Stimulated activated CD4-positive, alpha-beta T cell treated with anti-CD3 and anti-CD28 coated beads, Interleukin-4, amount 100 ng/mL, for 1 hour (primary cell): ENCODE measurements around the gene MIGA1.
A peak's percentile ranks its signal among the peaks of the same experiment; 100 is the strongest.
"Not testable (repeated sequence)": the region's sequence is repeated elsewhere in the genome, so short reads cannot be mapped to it uniquely, and the experiment has no call there.

Source experiments
- DNase-seq: peaks from one replicate; pipeline ENCODE4 v3.0.0-alpha.2; 2020

The MIGA1 gene

DNA sequence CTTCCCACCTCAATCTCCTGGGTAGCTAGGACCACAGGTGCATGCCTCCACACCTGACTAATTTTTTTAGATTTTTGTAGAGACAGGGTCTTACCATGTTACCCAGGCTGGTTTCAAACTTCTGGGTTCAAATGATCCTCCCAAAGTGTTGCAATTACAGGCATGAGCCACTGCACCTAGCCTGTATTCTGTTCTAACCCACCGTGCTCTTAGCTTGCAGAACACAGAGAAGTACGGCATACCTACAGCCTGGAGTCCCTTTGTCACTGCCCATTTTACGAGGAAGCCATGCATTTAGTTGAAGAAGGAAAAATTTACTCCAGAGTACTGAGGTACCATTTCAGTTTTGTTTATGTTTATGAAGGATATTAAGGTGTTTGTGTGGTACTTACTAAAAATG lies 79.3 kb downstream of the MIGA1 start:
- DNase-seq = no peak

DNA sequence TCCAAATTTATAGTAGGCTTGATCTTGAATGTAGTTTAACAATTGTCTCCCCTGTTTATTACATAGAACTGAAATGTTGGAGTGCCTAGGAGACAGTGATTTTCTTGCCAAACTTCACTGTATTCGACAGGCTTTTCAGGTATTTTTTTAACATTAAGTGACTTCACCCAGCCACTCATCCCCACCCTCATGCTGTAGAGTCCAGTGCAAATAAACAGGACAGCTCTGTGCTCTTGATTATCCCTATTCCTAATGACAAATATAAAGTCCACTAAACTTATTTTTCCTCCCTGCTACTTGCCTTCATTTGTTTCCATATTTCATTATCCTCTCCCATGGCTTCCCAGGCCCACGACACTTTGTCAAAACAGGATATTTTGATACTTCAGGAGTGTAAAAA lies 79.8 kb downstream of the MIGA1 start:
- no peak for DNase-seq

DNA sequence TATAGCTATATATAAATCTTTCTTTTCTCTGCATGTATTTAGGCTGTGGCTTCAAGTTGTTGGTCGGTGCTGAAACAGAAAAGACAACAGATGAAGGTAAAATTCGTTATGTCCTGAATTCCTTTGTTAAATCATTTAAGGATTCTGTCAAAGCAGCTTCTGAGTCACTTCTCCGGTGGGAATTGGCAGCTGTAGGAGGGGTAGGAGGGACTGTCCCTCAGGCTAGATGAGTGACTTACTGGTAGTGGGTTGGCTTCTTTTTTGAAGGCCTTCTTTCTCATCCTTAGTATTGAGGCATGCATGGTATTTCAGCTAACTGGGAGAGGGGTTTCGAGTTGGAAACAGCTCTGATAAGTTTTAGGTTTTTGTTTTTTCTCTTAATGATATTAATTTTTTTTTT lies 86.8 kb downstream of the MIGA1 start:
- DNase-seq = no peak

DNA sequence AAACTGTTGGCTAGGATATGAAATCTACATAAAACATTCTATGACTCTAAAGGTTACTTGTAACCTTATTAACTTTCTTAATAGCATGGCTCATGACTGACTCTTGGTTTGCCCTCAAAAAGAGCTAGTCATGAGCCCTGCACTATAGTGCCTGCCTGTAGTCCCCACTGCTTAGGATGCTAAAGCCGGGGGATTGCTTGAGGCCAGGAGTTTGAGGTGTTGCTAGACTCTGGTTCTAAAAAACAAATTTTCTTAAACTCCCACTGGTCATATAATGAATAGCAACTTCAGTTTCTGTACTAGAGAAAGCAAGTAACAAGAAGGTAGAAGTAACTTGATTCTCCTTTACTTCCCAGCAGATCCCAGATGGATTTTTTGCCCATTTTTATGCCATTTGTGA lies 93.2 kb downstream of the MIGA1 start:
- DNase-seq = no peak

DNA sequence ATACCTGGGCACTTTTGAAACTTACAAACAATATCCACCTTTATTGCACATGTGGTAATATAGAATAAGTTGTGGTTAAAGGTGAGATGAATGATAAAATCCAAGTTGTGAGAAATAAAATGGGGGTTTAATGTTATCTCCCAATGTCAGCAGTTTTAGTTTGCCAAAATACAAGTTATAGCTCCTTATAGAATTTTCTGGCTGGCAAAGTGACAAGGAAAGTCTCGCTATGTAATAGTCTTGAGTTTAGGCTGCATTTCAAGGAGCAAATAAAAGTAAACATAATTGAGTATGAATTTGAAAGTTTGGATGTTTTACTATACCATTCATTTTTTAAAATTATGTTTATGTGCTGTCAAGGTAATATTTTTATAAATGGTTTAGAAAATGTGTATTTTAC lies 94.0 kb downstream of the MIGA1 start:
- no peak for DNase-seq

DNA sequence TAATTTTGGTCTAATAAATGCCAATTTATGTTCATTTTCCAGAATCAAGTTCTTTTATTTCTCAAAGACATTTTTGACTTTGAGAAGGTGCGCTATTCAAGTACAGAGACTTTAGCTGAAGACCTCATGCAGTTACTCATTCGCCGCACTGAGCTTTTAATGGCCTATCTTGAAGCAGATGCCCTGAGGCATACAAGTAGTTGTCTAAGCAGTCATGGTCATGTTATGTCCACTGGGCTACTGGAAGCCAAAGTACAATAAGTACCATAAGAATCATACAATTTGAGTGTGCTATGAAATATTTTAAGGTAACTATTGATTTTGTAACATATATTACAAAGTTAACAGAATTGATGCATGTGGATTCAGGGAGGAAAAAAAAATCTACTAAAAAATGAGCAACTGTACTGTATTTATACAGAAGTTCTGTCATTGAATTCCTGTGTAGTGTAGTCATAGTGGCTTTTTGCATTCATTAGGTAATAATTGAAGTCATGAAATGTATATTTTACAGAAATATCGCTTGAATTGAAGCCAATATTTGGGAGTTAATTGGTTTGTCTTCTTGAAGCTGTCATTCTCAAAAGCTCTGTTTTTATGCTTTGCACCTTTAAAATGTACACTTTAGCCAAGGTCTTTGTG lies 95.5 kb downstream of the MIGA1 start:
- no peak for DNase-seq

DNA sequence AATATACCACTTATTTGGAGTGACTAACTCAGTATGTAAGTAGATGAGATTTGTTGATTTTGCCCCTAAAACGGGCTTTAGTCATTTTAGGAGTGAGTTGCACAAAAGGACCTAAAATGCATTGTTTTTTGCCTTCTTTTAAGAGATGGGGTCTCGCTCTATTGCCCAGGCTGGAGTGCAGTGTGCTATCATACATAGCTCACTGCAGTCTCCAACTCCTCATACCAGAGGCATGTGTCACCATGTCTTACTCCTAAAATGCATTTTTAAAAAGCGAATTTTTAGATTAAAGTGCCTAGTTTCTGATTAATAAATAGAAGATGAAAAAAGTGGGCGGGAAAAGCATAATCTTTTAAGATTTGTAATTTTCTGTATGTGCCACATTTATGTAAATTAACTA lies 97.4 kb downstream of the MIGA1 start:
- no peak for DNase-seq

DNA sequence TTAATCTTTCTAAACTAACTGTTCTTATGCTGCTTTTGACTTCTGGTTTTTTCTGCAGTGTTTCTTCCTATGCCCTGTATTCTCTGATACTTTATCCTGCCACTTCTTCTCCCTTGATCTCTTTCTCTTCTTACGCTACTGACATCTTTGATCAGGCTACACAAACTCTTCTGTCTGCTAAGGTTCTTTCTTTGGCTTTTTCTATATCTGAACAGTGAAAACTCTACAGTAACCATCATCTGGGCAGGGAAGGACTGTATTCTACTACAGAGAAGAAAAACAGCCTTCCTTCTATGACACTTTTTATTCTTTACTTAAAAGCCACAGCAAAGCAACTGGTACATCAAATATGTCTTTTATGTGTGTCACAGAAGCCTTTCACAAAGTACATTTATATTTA lies 101.6 kb downstream of the MIGA1 start:
- DNase-seq = no peak

DNA sequence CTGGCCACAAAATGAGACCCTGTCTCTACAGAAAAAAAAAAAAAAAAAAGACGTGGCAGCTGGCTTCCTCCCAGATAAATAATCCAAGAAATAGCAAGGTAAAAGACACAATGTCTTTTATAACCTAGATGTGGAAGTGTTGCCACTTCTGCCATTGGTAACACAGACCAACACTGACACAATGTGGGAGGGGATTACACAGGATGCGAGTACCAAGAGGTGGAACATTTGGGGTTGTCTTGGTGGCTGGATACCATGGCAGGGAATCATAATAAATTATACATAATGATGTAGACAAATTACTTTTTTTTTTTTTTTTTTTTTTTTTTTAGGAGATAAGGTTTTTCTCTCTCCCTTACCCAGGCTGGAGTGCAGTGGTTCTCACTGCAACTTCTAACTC lies 103.0 kb downstream of the MIGA1 start:
- no peak for DNase-seq

DNA sequence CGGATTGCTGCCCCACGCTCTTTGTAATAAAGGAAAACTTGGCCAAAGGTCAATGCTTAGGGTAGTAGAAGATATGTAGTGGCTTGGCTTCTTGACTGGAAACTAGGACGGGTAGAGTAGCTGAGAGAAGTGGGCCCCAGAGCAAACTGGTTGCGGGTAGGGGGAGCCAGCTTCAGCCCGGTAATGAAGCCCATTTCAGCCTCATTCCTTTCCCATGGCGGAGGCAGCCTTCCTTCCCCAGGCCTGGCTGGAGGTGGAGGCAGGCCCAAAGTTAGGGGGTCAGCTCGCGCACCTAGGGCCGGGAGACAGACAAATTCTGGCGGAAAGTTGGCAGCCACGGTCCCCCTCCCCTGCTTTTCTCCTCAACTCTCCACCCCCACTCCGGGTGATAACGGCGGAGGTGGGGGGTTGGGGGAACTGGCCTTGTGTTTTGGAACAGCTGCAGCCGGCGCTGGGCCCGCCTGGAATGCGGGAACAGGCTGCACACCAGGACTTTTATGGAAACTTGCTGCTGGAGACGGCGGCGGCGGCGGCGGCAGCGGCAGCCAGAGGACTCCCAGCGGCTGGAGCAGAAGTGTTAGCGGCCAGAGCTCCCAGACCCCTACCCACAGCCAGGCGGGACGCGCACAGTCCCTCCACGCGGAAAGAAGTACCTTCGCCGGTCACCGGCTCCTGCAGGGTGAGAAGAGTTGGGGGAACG lies 108.8 kb downstream of the MIGA1 start, which contains the start of gene NEXN:
Gene NEXN, plus strand, starts transcription at position 544 of the 700 bp plus-strand sequence. CDS start 27,483 bp downstream, outside the sequence.
- peak; percentile 1 for DNase-seq

DNA sequence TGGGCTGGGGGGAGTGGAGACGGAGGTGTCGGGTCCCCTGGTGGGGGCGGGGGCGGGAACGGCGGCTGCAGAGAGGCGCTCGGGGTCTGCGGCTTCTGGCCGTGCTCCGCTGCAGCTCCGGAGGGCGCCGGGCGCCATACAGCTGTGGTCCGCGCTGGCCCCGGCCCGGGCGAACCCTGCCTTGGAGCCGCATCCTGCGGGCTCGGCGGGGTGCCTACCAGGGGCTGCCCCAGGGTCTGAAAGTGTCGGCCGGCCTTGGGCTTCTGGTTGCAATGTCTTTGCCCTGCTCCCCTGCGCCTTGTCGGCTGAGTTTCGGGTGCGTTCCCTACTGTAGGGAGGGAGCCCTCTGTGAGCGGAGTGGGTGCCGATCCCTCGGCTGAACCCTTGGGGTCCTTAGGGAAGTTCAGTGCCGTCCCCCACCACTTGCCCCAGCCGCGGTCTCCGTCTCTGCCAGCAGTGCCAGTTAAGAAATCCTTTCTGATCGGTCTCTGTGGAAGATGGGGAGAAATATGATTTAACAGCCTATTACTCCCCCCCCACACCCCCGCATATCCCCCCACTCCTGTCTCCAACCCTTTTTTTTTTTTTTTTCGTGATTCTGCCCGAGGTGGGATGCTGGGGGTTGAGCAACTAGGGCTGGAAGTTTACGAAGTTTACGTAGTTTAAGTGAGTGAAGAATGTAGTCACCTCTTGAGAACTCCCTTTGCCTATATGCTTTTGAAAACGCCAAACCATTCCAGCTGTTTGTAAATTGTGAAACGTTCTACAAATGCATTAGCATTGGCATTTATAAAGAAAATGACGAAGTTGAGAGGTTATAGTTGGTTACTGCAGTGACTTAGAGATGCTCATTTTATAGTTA lies 109.6 kb downstream of the MIGA1 start:
- peak; percentile 9 for DNase-seq

DNA sequence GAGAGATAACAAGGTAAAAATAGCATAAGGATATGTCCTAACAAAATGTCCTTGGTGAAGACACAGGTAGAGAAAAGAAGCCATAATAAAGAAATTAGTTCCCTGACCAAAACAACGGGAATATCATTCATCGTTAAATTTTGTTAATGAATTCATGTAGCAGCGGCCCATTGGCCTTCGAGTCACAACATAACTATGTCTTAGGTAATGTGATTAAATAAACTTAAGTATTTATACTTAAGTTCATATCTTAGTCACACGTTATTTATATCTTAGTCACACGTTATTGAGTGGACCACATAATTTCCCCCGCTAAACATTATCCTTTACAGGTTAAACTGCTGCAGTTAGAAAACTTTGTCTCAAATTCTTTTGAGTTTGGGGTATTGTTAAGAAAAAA lies 110.2 kb downstream of the MIGA1 start:
- DNase-seq = no peak

DNA sequence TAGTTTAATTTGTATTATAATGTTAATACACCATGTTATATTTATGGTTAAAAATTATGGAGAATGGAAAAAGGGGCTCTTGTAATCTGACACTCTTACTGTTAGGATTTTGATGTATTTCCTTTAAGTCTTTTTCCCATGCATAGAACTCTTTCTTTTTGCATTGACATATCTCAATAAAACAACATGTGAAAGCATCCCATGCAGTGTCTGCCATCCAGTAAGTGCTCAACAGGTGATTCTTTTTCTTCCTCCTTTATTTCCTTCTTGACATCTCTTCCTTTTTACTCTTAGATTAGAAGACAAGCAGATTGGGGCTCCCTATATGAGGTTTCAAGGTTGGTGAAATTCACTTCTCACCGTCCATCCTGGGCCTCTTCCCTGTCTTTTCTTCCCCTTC lies 111.8 kb downstream of the MIGA1 start:
- DNase-seq = no peak

DNA sequence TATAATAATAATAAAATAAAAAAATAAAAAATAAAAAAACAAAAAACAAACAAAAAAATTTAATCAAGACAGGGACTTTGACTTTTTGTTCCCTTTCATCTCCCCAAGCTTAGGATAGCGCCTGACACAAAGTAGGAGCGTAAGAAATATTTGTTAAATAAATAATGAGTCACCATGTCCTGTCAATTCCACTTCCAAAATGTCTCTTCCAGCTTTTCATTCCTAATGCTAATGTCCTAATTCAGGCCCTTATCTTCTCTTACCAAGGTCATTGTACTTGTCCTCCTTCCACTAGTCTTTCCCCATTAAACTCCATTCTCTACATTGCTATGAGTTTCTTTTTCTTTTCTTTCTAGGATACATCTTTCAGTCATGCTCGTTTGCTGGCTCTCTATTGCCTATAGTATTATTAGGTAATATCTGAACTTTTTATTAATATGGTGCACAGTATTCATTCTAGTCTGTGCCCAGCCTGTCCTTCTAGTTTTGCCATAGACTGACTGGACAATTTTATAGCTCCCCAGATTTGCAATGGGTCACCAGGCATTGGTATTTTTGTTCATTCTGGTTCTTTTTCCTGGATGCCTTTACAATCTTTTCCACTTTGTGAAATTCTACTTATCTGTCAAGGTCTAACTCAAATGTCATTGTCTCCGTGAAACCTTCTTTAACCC lies 120.3 kb downstream of the MIGA1 start:
- DNase-seq = no peak

DNA sequence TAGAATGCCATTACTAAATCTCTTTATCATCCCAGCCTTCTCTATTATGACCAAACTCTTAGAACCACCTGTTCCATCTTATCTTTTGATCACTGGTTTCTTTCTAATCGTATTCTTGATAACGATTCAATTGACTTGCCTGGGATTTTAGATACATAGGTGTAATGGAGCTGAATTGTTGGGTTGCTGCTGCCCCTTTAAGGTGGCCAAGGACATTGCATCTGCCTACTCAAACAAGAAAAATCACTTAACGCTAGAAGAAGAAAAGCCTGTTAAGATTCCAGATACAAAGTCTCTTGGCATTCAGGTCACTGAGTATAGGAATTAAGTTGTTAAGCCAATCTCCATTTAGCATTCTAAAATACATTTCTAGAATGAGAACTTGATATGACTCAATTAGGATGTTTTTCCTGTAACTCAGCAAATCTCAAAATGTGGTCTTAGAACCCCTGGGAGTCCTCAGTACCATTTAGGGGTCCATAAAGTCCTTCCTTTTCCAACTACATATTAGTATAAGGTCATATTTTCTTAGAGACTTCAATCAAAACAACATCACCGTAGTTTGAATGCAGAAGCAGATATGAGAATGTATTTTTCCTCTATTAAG lies 121.3 kb downstream of the MIGA1 start:
- no peak for DNase-seq

DNA sequence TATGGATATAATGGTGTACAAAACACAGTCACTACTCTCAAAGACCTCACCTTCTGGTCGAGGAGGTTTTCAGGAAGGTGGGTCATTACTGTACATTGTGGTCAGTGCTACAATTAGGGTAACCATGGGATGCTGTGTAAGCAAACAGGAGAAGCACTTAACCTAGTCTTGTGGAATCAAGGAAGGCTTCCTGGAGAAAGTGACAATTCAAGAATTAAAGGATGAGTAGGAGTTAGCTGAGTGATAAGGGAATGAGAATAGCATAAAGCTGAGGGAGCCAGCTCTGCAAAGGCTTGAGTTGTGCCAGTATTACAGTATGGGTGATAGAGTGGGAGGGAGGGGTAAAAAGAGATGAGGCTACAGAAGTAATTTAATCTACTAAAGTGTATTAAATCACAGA lies 126.2 kb downstream of the MIGA1 start:
- DNase-seq = no peak

DNA sequence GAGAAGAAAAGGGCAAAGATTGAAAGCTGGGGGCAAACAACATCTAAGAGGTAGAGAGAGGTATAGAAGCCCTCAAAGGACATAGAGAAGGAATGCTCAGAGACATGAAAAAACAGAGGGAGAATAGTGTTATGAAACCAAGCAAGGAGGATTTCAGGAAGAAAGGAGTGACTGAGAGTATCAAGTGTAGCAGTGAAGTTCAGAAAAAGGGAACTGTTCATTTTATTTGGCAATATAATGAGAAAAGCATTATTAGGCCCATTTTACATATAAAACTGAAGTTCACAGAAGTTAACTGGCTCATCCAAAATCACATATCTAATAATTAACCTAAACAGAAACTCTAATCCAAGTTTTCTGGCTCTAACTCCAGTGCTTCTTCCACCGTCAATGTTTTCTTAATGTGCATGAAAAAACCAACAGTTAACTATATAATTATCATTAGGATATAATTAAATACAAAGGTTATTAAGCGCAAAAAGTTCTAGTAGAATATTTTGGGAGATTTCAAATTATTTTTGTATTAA lies 126.6 kb downstream of the MIGA1 start:
- no peak for DNase-seq

DNA sequence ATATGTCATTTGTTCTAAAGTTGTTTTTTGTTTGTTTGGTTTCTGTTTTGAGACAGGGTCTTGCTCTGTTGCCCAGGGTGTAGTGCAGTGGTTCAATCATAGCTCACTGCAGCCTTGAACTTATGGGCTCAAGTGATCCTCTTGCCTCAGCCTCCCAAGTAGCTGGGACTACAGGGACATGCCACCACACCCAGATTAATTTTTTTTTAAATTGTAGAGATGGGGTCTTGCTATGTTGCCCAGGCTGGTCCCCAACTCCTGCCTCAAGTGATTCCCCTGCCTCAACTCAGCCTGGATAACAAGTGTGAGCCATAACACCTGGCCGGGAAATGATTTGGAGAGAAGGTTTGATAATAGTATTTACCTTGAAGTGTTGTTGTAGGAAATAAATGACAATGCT lies 127.2 kb downstream of the MIGA1 start:
- no peak for DNase-seq

DNA sequence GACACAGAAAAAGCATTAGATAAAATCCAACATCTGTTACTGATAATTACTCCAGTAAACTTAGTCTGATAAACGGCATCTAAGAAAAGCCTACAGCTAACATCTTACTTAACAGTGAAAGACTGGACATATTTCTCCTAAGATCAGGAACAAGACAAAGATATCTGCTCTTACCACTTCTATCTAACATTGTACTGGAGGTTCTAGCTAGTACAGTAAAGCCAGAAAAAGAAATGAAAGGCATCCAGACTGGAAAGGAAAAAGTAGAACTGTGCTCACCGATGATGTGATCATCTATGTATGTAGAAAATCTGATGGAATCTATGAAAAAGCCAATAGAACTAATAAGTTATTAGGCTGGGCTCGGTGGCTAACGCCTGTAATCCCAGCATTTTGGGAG lies 130.7 kb downstream of the MIGA1 start:
- no peak for DNase-seq

DNA sequence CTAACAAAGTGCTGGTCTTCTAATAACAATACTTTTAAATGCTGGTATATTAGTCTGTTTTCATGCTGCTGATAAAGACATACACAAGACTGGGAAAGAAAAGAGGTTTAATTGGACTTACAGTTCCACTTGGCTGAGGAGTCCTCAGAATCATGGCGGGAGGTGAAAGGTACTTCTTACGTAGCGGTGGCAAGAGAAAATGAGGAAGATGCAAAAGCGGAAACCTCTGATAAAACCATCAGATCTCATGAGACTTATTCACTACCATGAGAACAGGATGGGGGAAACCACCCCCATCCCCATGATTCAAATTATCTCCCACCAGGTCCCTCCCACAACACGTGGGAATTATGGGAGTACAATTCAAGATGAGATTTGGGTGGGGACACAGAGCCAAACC lies 139.5 kb downstream of the MIGA1 start:
- DNase-seq = not testable (repeated sequence)

DNA sequence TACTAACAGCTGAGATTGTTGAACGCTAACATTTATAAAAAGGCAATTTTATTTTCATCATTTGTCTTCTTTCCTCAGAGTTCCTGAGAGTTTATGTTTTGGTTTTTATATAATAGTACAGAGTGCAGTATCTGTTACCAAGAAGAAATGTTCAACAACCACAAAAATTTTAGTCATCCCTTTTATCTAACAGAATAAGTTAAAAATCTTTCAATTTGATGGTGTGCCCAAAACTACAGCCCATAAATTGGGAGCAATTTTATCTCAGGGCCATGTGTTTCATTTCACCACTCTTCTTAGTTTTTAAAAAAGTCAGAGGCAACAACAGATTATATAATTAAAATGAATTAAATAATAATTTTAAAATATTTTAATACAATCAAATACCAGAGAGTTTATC lies 146.1 kb downstream of the MIGA1 start:
- no peak for DNase-seq

DNA sequence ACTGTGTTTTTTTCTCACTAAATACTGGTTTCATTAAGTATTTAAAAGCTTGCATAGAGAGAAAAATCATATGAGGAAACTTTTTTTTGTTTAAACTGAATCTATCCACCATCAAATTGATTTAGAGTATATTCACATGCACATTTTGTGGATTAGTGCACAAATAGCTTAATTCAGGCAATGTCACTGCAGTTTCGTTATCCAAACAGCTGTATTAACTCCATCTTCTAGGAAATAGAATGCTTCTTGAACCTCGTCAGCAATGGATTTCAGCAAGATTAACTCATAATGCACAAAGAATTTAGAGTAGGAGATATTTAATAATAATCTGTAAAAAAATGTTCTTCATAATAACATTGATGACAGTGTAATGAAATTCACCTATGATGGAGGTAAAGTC lies 146.5 kb downstream of the MIGA1 start:
- no peak for DNase-seq
